ENCODE results near the gene GRIN2C. TPM values are rescaled to one million over a fixed set of nuclear protein-coding genes. Genes with fewer than 3 reads are reported as not detected.

Gene GRIN2C
- total and polyA plus RNA-seq, 9 of the 15 experiments (the other 6 are each of a cell fraction or from before 2014, with no cell fraction given), result under 0.01 to 0.33 (median 0.10) TPM; not detected in 2

DNA sequence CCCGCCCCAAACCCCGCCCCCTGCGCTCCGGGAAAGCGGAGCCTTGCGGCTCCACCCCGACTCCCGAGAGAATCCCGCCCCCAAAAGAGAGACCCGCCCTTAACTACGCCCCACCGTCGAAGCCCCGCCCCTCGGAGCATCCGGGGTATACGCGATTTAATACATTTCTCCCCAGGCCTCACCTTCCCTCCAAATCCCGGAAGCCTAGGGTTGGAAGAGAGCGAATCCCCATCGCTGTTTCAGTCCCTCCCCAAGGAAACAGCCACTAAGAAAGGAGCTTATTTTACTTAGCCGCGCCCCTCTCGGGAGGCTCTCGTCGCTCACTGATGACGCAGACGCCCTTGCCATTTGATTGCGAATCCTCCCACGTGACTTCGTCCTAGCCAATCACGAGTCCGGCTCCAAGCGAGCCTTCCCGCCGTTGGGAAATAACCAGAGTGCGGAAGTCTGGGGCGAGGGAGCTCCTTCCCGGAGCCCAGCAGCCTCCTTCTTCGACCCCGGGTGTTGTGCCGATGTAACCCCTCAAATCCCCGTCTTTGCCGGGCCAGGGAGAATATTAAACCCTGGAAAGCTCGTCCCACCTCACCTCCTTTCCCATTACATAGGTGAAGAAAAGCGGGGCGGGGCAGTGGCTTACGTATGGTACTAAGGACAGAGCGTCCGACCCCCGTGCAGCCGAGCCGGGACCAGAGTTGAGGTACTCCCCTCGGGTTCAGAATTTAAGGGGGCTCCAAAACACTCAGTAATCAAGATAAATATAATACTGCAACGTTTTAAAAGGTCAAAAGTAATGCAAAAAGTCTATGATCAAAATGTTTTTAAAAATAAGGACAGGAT is 13.6 kb upstream of the GRIN2C start (continued):
- peak in 1 of 2 experiments; percentile 63; a peak in 1 of 4 replicates for TF ChIP-seq HDAC1 (IDR thresholded peaks at IDR 0.05)
- TF ChIP-seq TFAM (CRISPR knock-in tag; conservative IDR thresholded peaks at IDR 0.05), result no peak
- TF ChIP-seq, protein P1, sequence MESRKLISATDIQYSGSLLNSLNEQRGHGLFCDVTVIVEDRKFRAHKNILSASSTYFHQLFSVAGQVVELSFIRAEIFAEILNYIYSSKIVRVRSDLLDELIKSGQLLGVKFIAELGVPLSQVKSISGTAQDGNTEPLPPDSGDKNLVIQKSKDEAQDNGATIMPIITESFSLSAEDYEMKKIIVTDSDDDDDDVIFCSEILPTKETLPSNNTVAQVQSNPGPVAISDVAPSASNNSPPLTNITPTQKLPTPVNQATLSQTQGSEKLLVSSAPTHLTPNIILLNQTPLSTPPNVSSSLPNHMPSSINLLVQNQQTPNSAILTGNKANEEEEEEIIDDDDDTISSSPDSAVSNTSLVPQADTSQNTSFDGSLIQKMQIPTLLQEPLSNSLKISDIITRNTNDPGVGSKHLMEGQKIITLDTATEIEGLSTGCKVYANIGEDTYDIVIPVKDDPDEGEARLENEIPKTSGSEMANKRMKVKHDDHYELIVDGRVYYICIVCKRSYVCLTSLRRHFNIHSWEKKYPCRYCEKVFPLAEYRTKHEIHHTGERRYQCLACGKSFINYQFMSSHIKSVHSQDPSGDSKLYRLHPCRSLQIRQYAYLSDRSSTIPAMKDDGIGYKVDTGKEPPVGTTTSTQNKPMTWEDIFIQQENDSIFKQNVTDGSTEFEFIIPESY (CRISPR knock-in tag; IDR thresholded peaks at IDR 0.05), result 0 out of 2 replicates have a peak, but pooled peaks have one; percentile 11
- TF ChIP-seq TARDBP (IDR thresholded peaks at IDR 0.05), result peak; percentile 96
- no peak for TF ChIP-seq ZFP1 (CRISPR knock-in tag; IDR thresholded peaks at IDR 0.05)
- TF ChIP-seq RB1 (IDR thresholded peaks at IDR 0.05; ENCODE audit: low read depth), result peak; percentile 95
- TF ChIP-seq, protein P2, sequence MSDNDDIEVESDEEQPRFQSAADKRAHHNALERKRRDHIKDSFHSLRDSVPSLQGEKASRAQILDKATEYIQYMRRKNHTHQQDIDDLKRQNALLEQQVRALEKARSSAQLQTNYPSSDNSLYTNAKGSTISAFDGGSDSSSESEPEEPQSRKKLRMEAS (CRISPR knock-in tag; IDR thresholded peaks at IDR 0.05), result peak; percentile 52
- peak; percentile 55; the same call in 1 of the 2 replicates for TF ChIP-seq GABPA (tag; conservative IDR thresholded peaks at IDR 0.05; ENCODE audit: low read depth)
- TF ChIP-seq TAF9B (IDR thresholded peaks at IDR 0.05; ENCODE audit: partially characterized antibody), result peak; percentile 84
- TF ChIP-seq ZNF24 (IDR thresholded peaks at IDR 0.05), result no peak
- TF ChIP-seq MIER1 (IDR thresholded peaks at IDR 0.05; ENCODE audit: low read depth), result no peak
- TF ChIP-seq MYC (IDR thresholded peaks at IDR 0.05; ENCODE audit: low read depth, low read length), result peak; percentile 56
- TF ChIP-seq MYC (CRISPR knock-in tag; IDR thresholded peaks at IDR 0.05; ENCODE audit: borderline replicate concordance, low read depth), result peak; percentile 42; the same call in 1 of the 2 replicates
- TF ChIP-seq, protein P3, sequence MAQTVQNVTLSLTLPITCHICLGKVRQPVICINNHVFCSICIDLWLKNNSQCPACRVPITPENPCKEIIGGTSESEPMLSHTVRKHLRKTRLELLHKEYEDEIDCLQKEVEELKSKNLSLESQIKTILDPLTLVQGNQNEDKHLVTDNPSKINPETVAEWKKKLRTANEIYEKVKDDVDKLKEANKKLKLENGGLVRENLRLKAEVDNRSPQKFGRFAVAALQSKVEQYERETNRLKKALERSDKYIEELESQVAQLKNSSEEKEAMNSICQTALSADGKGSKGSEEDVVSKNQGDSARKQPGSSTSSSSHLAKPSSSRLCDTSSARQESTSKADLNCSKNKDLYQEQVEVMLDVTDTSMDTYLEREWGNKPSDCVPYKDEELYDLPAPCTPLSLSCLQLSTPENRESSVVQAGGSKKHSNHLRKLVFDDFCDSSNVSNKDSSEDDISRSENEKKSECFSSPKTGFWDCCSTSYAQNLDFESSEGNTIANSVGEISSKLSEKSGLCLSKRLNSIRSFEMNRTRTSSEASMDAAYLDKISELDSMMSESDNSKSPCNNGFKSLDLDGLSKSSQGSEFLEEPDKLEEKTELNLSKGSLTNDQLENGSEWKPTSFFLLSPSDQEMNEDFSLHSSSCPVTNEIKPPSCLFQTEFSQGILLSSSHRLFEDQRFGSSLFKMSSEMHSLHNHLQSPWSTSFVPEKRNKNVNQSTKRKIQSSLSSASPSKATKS (CRISPR knock-in tag; IDR thresholded peaks at IDR 0.05), result no peak
- peak; percentile 83; the same call in 1 of the 2 replicates for TF ChIP-seq OTX1 (CRISPR knock-in tag; IDR thresholded peaks at IDR 0.05)
- no peak for TF ChIP-seq TCF3 (CRISPR knock-in tag; IDR thresholded peaks at IDR 0.05)
- 0 out of 2 replicates have a peak, but pooled peaks have one; percentile 34 for TF ChIP-seq CAMTA2 (CRISPR knock-in tag; conservative IDR thresholded peaks at IDR 0.05)
- no peak for TF ChIP-seq HSF4 (CRISPR knock-in tag; IDR thresholded peaks at IDR 0.05; ENCODE audit: borderline replicate concordance)
- TF ChIP-seq GTF2F1 (IDR thresholded peaks at IDR 0.05; ENCODE audit: low read depth, low read length), result peak; percentile 29; the same call in 1 of the 2 replicates
- TF ChIP-seq ESRRA (IDR thresholded peaks at IDR 0.05; ENCODE audit: borderline replicate concordance, low read depth), result peak; percentile 49; the same call in 1 of the 2 replicates
- TF ChIP-seq CBX1 (IDR thresholded peaks at IDR 0.05; ENCODE audit: low read depth), result peak; percentile 65; the same call in 1 of the 2 replicates
- 0 out of 4 replicates have a peak, but pooled peaks of 1 of the 2 experiments have one; percentile 12 for TF ChIP-seq RCOR1 (IDR thresholded peaks at IDR 0.05; ENCODE audit: borderline replicate concordance in 1 of 2, low read depth in 2 of 2, low read length in 2 of 2)
- TF ChIP-seq PHB (CRISPR knock-in tag; IDR thresholded peaks at IDR 0.05), result peak; percentile 81
- TF ChIP-seq U2AF2 (optimal IDR thresholded peaks at IDR 0.05; ENCODE audit: low read depth, low read length), result no peak
- peak; percentile 53 for TF ChIP-seq KDM5B (IDR thresholded peaks at IDR 0.05; ENCODE audit: insufficient replicate concordance, low read depth, low read length)

Measured in K562 (cell line).